NCI-H1694 (cell line): Measurements from ENCODE around the gene RUFY3.
"Not testable (repeated sequence)": the region's sequence is repeated elsewhere in the genome, so short reads cannot be mapped to it uniquely, and the experiment has no call there.

ENCODE experiments used
- DNase-seq: peaks from one replicate; lab custom pipeline; 2025; lab: John Stamatoyannopoulos, UW

Gene RUFY3, protein sequence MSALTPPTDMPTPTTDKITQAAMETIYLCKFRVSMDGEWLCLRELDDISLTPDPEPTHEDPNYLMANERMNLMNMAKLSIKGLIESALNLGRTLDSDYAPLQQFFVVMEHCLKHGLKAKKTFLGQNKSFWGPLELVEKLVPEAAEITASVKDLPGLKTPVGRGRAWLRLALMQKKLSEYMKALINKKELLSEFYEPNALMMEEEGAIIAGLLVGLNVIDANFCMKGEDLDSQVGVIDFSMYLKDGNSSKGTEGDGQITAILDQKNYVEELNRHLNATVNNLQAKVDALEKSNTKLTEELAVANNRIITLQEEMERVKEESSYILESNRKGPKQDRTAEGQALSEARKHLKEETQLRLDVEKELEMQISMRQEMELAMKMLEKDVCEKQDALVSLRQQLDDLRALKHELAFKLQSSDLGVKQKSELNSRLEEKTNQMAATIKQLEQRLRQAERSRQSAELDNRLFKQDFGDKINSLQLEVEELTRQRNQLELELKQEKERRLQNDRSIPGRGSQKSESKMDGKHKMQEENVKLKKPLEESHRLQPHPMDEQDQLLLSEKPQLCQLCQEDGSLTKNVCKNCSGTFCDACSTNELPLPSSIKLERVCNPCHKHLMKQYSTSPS

GRCh38 chr4:70721747-70722146 lies at the start of gene RUFY3:
Gene RUFY3 (plus strand): TSS chr4:70721964. CDS start chr4:70722574, 610 bp downstream.
- DNase-seq, result peak; percentile 94

- no peak for DNase-seq
These were observed 47.6 kb upstream of the RUFY3 start for GRCh38 chr4:70674191-70674590.

DNA sequence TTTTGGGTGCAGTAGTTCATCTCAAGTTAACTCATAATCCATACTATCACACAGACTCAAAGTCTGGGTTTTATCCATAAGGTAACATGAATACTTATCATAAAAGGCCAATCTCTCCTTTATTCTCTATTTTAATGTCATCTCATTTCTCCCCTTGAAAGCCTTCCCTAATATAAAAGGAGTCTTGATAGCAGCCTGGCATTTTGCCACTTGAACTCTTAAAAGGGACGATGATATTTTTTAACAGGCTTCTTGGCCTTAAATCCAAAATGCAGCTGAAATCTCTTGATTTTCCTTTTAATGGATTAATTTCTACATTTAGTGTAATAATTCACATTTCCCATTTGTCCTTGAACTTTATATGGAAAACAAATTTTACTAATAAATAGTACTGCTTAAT lies 47.0 kb upstream of the RUFY3 start:
- no peak for DNase-seq

GRCh38 chr4:70676554-70677090 lies 45.1 kb upstream of the RUFY3 start:
- no peak for DNase-seq

DNA sequence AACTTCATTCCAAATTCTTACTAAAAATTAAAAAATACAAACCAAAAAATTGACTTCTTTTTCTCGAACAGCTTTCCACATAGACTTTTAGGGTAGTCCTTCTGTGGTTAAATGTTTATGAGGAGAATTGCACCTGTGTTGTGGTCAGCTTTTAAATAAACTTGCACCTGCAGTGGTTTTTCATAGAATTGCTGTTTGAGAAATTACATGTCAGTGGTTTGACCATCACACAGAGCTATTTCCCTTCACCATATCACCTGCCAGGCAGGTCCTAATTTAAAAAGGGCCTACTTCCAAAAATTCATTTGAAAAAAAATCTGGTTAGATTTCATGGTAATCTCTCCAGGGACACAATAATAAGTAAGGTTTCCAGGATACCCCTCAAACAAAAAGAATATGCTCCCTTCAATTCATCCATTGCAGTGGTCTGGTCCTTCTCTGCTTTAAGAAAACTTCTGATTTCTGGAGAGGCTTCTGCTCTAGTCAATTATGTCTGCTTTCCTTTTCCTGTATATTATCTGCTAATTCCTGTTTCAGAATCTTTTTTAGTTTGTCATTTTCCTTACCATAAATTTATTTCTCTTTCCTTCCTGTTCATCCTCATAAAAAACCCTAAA lies 43.3 kb upstream of the RUFY3 start:
- no peak for DNase-seq

DNA sequence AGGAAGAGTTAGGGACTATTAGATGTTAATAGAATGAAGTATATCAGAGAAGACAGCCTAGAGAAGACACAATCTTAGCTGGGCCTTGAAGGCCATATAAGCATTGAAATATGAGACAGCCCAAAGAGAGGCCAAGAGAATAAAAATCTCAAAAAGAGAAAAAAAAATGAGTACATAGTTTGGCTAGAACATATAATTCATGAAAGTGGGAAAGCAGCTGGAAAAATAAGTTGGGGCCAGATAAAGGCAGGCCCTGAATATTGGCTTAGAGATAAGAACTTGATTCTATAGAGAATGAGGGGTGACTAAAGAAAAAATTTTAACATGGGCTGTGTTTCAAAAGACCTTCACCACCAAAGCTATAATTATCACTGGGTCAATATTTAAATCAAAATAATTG lies 40.8 kb upstream of the RUFY3 start:
- no peak for DNase-seq

GRCh38 chr4:70681704-70682103 lies 40.1 kb upstream of the RUFY3 start:
- DNase-seq, result no peak

GRCh38 chr4:70682142-70682541 lies 39.6 kb upstream of the RUFY3 start:
- DNase-seq, result not testable (repeated sequence)

DNA sequence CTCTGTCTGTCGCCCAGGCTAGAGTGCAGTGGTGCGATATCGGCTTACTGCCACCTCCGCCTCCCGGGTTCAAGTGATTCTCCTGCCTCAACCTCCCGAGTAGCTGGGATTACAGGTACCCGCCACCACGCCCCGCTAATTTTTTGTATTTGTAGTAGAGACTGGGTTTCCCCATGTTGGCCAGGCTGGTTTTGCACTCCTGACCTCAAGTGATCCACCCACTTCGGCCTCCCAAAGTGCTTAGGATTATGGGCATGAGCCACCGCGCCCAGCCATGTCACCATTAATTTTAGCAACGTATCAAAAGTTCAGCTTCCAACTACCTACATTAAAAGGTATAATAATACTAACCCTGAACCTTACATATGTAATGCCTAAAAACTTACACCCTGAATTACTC lies 34.4 kb upstream of the RUFY3 start:
- no peak for DNase-seq

DNA sequence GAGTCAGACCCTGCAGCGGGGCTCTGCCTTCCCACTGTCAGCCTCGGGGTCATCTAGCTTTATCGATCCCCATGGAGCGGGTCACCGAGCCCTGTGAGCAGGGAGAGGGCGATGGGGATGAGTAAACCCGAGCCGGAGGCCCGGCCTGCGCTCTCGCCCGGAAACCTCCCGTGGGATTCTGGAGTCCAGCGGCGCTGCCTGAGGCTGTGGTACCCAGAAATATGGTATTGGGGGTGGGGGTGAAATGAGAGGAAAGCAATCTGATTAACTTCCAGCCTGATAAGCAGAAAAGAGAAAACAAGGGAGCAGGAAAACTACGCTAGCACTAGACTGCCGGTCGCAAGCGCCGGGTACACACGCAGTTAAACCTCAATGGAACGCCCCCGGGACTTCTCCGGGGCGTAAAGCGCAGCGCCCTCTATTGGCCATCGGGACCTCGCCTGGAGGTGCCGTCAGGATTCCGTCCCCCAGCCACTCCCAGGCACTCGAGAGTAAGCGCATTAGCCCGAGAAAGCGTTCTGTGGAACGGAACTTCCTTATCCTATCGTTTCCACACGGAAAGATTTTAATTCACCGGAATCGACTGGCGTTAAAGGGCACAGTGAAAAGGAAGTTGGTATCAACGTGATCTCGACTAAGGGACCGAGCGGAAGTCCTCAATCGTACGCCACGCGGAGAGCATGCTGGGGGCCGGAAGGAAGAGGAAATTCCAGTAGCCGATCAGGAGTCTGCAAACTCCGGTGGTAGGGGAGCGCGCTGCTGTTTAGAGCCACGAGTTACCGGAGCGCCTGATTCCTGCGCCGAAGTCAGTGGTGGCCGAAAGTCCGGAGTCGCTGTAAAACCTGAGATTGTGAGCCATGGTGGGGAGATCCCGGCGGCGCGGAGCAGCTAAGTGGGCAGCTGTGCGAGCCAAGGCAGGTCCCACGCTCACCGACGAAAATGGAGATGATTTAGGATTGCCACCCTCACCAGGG lies 33.7 kb upstream of the RUFY3 start, which contains the start of gene UTP3:
Gene UTP3, plus strand, starts transcription at position 712 of the 974 bp plus-strand sequence. Its CDS starts 146 bp downstream, at position 858.
- peak; percentile 97 for DNase-seq

- DNase-seq, result no peak
These were observed 33.0 kb upstream of the RUFY3 start for GRCh38 chr4:70688795-70689231.

DNA sequence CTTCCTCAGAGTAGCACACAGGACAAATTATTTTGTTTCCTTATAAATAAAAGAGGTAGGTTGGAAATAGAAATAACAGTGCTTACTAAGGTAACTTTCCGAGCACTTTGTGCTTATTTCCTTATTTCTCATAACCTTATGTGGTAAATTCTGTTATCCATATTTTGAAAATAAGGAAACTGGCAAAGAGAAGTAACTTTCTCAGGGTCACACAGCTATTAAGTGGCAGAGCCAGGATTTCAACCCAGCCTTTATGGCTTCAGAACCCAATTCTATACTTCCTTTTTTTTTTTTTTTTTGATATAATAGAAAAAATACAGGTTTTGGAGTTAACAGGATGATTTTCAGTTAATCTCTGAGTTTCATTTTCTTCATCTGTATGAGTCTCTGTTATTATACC lies 30.1 kb upstream of the RUFY3 start:
- no peak for DNase-seq

DNA sequence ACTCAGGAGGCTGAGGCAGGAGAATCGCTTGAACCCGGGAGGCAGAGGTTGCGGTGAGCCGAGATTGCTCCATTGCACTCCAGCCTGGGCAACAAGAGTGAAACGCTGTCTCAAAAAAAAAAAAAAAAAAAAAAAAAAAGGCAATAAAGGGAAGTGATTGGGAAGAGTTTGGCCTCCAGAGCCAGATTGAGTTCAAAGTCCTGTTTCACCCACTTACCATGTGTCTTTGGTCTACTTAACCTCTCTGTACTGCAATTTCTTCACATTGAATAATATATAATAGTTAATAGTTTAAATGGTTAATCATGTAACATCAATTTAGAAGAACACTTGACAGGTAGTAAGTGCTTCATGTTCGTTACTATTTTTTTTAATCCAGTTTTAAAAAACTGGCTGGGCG lies 27.1 kb upstream of the RUFY3 start:
- not testable (repeated sequence) for DNase-seq

DNA sequence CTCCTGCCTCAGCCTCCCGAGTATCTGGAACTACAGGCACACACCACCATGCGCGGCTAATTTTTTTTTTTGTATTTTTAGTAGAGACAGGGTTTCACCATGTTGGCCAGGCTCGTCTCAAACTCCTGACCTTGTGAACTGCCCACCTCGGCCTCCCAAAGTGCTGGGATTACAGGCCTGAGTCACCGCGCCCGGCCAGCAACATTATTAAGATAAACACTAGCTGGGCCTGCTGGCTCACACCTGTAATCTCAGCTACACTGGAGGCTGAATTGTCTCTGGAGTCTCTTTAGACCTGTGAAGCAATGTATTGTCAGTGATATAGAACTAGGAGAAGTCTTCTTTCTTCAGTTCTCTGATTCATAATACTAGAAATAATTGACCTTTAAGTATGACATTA lies 23.3 kb upstream of the RUFY3 start:
- not testable (repeated sequence) for DNase-seq

- no peak for DNase-seq
These were observed 21.1 kb upstream of the RUFY3 start for GRCh38 chr4:70700712-70701111.

DNA sequence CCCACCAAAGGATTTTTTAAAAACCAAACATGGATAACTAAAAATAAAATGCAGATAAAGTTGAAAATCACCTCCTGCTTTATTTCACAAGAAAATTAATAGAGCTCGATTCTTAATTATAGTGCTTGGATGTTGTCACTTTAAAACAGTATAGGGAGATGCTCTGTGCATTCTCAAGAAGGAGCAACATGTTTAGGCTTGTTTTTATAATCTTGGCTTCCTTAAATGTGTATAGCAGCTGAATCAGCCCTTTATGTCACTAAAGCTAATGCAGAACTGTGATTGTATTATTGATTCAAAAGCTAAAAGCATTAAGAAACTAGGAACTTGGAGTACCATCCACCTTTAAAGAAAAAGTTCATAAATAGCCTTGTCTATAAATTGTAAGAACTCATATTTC lies 20.5 kb upstream of the RUFY3 start:
- DNase-seq, result no peak

- DNase-seq, result not testable (repeated sequence)
These were observed 19.2 kb upstream of the RUFY3 start for GRCh38 chr4:70702592-70702991.

- peak; percentile 27 for DNase-seq
These were observed 18.0 kb upstream of the RUFY3 start for GRCh38 chr4:70703619-70704214.

GRCh38 chr4:70704215-70704930 lies 17.4 kb upstream of the RUFY3 start:
- peak; percentile 55 for DNase-seq

- DNase-seq, result no peak
These were observed 16.9 kb upstream of the RUFY3 start for GRCh38 chr4:70704931-70705182.
